Ramos (cell line): ENCODE results near the gene UTF1.

ENCODE experiments used
- in situ Hi-C: fragments of 300-500 bp; cut with MboI; formaldehyde crosslinking; loops from one replicate; pipeline ENCODE4 v1.14.3; 2022; ENCODE audit warnings: low sequenced_read_pairs; ENCODE audit not compliant: unreplicated experiment

Gene UTF1

GRCh38 chr10:133230044-133230361, at the start of gene UTF1:
Gene UTF1 (plus strand): TSS chr10:133230217. CDS start chr10:133230289, 72 bp downstream.
- in situ Hi-C loops, result no loop called here

GRCh38 chr10:133180965-133181639, 48.9 kb upstream of the UTF1 start:
- in situ Hi-C loops, result no loop called here

- in situ Hi-C loops, result no loop called here
Measured at GRCh38 chr10:133182190-133182589, 47.8 kb upstream of the UTF1 start.

GRCh38 chr10:133182791-133183645, 47.0 kb upstream of the UTF1 start:
- in situ Hi-C loops, result no loop called here

- in situ Hi-C loops, result no loop called here
Measured at GRCh38 chr10:133183646-133184378, 46.2 kb upstream of the UTF1 start.

- in situ Hi-C loops, result no loop called here
Measured at GRCh38 chr10:133184591-133185244, 45.3 kb upstream of the UTF1 start.

- in situ Hi-C loops, result no loop called here
Measured at GRCh38 chr10:133185421-133185820, 44.6 kb upstream of the UTF1 start.

GRCh38 chr10:133185916-133186315, 44.1 kb upstream of the UTF1 start:
- in situ Hi-C loops, result no loop called here

GRCh38 chr10:133186416-133187090, 43.5 kb upstream of the UTF1 start:
- in situ Hi-C loops, result no loop called here

- in situ Hi-C loops, result no loop called here
Measured at GRCh38 chr10:133187091-133187905, 42.7 kb upstream of the UTF1 start.

- in situ Hi-C loops, result no loop called here
Measured at GRCh38 chr10:133187906-133188681, 41.9 kb upstream of the UTF1 start.

- in situ Hi-C loops, result no loop called here
Measured at GRCh38 chr10:133189256-133189655, 40.8 kb upstream of the UTF1 start.

- in situ Hi-C loops, result no loop called here
Measured at GRCh38 chr10:133189726-133190125, 40.3 kb upstream of the UTF1 start.

- in situ Hi-C loops, result no loop called here
Measured at GRCh38 chr10:133190225-133190624, 39.8 kb upstream of the UTF1 start.

- in situ Hi-C loops, result no loop called here
Measured at GRCh38 chr10:133191651-133192050, 38.4 kb upstream of the UTF1 start.

GRCh38 chr10:133194151-133194550, 35.9 kb upstream of the UTF1 start:
- in situ Hi-C loops, result no loop called here

GRCh38 chr10:133195096-133195495, 34.9 kb upstream of the UTF1 start:
- in situ Hi-C loops, result no loop called here

- in situ Hi-C loops, result no loop called here
Measured at GRCh38 chr10:133195611-133196010, 34.4 kb upstream of the UTF1 start.
